IMR-90 (cell line): ENCODE results near the gene PRKCE.

Source experiments
- CHD1 ChIP-seq: IDR thresholded peaks from 2 replicates; pipeline ENCODE4 v1.6.1; 2012; ENCODE audit warnings: low read depth, low read length, improper control_type of control experiment
- CTCF ChIP-seq: conservative IDR thresholded peaks from 2 replicates; pipeline ENCODE4 v1.5.1; 2012; ENCODE audit warnings: mild to moderate bottlenecking, low read depth, low read length, improper control_type of control experiment
- MAFK ChIP-seq: IDR thresholded peaks from 2 replicates; pipeline ENCODE4 v1.6.1; 2012; ENCODE audit warnings: low read depth, low read length, improper control_type of control experiment
- POLR2A ChIP-seq: IDR thresholded peaks from 2 replicates; pipeline ENCODE4 v1.6.1; 2012; ENCODE audit warnings: mild to moderate bottlenecking, low read depth, low read length
- RCOR1 ChIP-seq: IDR thresholded peaks from 2 replicates; pipeline ENCODE4 v1.6.1; 2012; ENCODE audit warnings: mild to moderate bottlenecking, low read length, improper control_type of control experiment; ENCODE audit not compliant: insufficient replicate concordance
- RFX5 ChIP-seq: IDR thresholded peaks from 2 replicates; pipeline ENCODE4 v1.8.0; 2012; ENCODE audit warnings: low read depth, mild to moderate bottlenecking, low read length, moderate library complexity
- SMC3 ChIP-seq: fragments of 150-350 bp; IDR thresholded peaks from 2 replicates; pipeline ENCODE4 v1.6.1; 2016; ENCODE audit warnings: low read depth, mild to moderate bottlenecking, antibody characterized with exemption, low read length, moderate library complexity
- TF ChIP-seq, protein P1 (sequence below): fragments of 150-350 bp; IDR thresholded peaks from 2 replicates; pipeline ENCODE4 v1.6.1; 2017; ENCODE audit warnings: mild to moderate bottlenecking, antibody characterized with exemption, low read length, low read depth

- no peak for TF ChIP-seq CTCF
- TF ChIP-seq, protein P1, sequence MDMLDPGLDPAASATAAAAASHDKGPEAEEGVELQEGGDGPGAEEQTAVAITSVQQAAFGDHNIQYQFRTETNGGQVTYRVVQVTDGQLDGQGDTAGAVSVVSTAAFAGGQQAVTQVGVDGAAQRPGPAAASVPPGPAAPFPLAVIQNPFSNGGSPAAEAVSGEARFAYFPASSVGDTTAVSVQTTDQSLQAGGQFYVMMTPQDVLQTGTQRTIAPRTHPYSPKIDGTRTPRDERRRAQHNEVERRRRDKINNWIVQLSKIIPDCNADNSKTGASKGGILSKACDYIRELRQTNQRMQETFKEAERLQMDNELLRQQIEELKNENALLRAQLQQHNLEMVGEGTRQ, result no peak
- no peak for TF ChIP-seq RCOR1
- no peak for TF ChIP-seq POLR2A
- TF ChIP-seq MAFK, result no peak
- TF ChIP-seq SMC3, result no peak
- TF ChIP-seq RFX5, result no peak
- TF ChIP-seq CHD1, result no peak
Measured at GRCh38 chr2:45804987-45805755, 153.7 kb downstream of the PRKCE start.
